MCF 10A (cell line): ENCODE data around the gene TFAP2B. TPM values are rescaled to one million over a fixed set of nuclear protein-coding genes. Genes with fewer than 3 reads are reported as not detected.

Experiments used
- BruUV-seq: library from RNA; stranded (reverse); fragments of 400-500 nt; replicated peaks from 2 replicates; lab custom pipeline; 2021; lab: Mats Ljungman, UMichigan
- CTCF ChIA-PET: fragments of 300-600 bp; sonication (Branson Sonifier 250); formaldehyde crosslinking; extraction: SDS; loops from one replicate; lab custom pipeline; 2021; ENCODE audit warnings: antibody characterized with exemption, inconsistent platforms; lab: Yijun Ruan, JAX
- POLR2A ChIA-PET: fragments of 300-600, 350-650 bp; sonication (Branson Sonifier 250); formaldehyde crosslinking; extraction: SDS; loops from one replicate; lab custom pipeline; 2020; ENCODE audit warnings: antibody characterized with exemption, inconsistent platforms; lab: Yijun Ruan, JAX
- DNase-seq: peaks from one replicate; pipeline ENCODE4 v3.0.0-alpha.2; 2018; ENCODE audit not compliant: unreplicated experiment
- H3K27ac Mint-ChIP-seq: one replicate; pipeline ENCODE4 v1.8.0; 2022; ENCODE audit warnings: mild to moderate bottlenecking, low read depth, mixed read lengths; ENCODE audit not compliant: unreplicated experiment
- H3K27me3 Mint-ChIP-seq: one replicate; pipeline ENCODE4 v1.8.0; 2022; ENCODE audit warnings: mixed read lengths; ENCODE audit not compliant: insufficient read depth, unreplicated experiment
- H3K36me3 Mint-ChIP-seq: one replicate; pipeline ENCODE4 v1.8.0; 2022; ENCODE audit warnings: mild to moderate bottlenecking, moderate library complexity, mixed read lengths; ENCODE audit not compliant: insufficient read depth, unreplicated experiment
- H3K4me1 Mint-ChIP-seq: one replicate; pipeline ENCODE4 v1.8.0; 2022; ENCODE audit warnings: mixed read lengths; ENCODE audit not compliant: insufficient read depth, unreplicated experiment
- H3K4me3 Mint-ChIP-seq: one replicate; pipeline ENCODE4 v1.8.0; 2022; ENCODE audit warnings: mild to moderate bottlenecking, moderate library complexity, mixed read lengths; ENCODE audit not compliant: unreplicated experiment
- H3K9me3 Mint-ChIP-seq: one replicate; pipeline ENCODE4 v1.8.0; 2022; ENCODE audit warnings: mixed read lengths; ENCODE audit not compliant: unreplicated experiment
- intact Hi-C: fragments of 100-400 bp; cut with micrococcal nuclease; formaldehyde crosslinking; loops from 2 replicates; pipeline ENCODE4 v1.14.1; 2022
- total RNA-seq: library from RNA; stranded (reverse); gene quantifications from 2 replicates; pipeline ENCODE4 v1.2.3, GENCODE V29; 2022
- TF ChIP-seq, protein P1 (sequence below): fragments of 200-600 bp; IDR thresholded peaks from one replicate; pipeline ENCODE4 v1.8.0; 2022; ENCODE audit warnings: antibody characterized with exemption, mild to moderate bottlenecking; ENCODE audit not compliant: unreplicated experiment

The TFAP2B gene
- total RNA-seq, 1 experiment from 2014 or later = not detected

DNA sequence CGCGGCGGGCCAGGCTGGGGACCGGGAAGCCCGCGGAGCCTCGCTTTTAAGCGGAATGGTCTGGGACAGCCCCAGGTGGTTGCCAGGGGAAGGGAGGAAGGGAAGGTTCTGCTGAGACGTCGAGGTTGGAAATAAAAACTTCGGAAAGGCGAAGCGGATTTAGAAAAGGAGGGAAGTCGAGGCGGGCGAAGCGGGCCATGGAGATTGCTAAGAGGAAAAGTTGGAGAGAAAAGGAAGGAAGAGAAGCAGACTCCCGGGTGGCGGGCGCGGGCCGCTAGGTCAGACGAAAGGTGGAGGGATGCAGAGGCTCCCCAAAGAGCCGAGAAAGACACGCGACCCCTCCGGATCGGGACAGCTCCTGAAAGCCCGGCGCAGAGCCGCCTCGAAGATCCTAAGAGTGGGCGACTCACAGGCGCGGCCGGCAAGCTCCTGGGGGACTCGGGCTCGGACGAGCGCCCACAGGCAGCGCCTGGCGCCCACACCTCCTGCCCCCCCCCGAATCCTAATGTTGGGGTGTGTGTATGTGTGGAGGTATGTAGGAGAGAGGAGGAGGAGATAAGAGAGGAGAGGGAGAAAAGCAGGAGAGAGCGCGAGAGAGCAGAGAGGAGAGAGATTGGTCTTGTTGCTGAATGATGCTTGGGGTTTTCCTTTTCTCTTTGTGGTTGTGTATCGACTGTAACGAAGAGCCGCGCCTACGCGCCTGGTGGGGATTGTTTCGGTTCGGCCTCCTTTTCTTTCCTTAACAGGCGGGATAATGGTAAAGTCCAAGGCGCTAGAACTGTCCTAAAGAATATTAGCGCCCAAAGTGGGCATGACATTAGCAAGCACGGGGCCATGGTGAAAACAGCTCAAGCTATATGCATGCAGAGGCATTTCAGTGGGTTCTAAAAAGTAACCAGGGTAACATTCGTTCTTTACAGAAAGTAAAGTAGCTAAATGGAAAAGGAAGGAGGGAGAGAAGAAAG, 1.5 kb downstream of the TFAP2B start:
- ChIA-PET POLR2A (no interaction called here), CTCF (interaction anchor here (0.5 to 2.5 kb wide), 5 partner anchors 24 to 722 kb away, joined by 3 to 10 read pairs (median 4); no protein-coding TSS in a partner anchor)
- Mint-ChIP-seq H3K27me3 (peaks cover 88% of the 10 kb centered on the region), H3K9me3 (no peaks in the 10 kb centered on the region), H3K4me3 (peak overlapping the region; percentile 45), H3K36me3 (peaks cover 7% of the 10 kb centered on the region), H3K4me1 (peaks cover 26% of the 10 kb centered on the region), H3K27ac (peak overlapping the region; percentile 5)
- BruUV-seq = no TSS peak
- DNase-seq = no peak
- intact Hi-C loops = loop anchor here (5.0 kb wide), 1 partner anchor 1022 kb away; no protein-coding TSS in a partner anchor
- TF ChIP-seq, protein P1, sequence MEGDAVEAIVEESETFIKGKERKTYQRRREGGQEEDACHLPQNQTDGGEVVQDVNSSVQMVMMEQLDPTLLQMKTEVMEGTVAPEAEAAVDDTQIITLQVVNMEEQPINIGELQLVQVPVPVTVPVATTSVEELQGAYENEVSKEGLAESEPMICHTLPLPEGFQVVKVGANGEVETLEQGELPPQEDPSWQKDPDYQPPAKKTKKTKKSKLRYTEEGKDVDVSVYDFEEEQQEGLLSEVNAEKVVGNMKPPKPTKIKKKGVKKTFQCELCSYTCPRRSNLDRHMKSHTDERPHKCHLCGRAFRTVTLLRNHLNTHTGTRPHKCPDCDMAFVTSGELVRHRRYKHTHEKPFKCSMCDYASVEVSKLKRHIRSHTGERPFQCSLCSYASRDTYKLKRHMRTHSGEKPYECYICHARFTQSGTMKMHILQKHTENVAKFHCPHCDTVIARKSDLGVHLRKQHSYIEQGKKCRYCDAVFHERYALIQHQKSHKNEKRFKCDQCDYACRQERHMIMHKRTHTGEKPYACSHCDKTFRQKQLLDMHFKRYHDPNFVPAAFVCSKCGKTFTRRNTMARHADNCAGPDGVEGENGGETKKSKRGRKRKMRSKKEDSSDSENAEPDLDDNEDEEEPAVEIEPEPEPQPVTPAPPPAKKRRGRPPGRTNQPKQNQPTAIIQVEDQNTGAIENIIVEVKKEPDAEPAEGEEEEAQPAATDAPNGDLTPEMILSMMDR = no peak

DNA sequence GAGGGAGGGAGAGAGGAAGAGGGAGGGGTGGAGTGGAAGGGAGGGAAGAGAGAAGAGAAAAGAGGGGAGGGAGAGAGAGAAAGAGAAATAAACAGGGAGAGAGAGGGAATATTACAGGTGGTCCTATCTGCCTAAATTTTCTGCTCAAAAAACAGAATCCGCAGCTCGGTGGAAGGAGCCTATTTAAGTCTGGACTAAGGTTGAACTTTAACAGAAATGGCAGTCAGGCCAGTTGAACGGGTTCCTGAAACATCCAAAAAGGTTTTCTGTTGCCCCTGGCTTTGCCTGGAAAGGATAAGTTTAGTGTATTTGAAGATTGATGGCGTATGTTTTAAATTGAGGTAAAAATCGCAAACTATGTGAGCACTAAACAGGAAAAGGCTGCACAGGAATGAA, 2.2 kb downstream of the TFAP2B start:
- DNase-seq = no peak
- POLR2A ChIA-PET = no interaction called here
- Mint-ChIP-seq H3K27me3 (peaks cover 95% of the 10 kb centered on the region), H3K4me3 (peak overlapping the region; percentile 45), H3K27ac (no peak overlapping the region), H3K4me1 (peaks cover 26% of the 10 kb centered on the region), H3K9me3 (no peaks in the 10 kb centered on the region), H3K36me3 (peaks cover 7% of the 10 kb centered on the region)
- no TSS peak for BruUV-seq
- CTCF ChIA-PET = interaction anchor here (0.5 to 1.2 kb wide), 7 partner anchors 23 to 721 kb away, joined by 3 to 6 read pairs (median 3); no protein-coding TSS in a partner anchor
- intact Hi-C loops = no loop called here
- TF ChIP-seq, protein P1 = no peak

DNA sequence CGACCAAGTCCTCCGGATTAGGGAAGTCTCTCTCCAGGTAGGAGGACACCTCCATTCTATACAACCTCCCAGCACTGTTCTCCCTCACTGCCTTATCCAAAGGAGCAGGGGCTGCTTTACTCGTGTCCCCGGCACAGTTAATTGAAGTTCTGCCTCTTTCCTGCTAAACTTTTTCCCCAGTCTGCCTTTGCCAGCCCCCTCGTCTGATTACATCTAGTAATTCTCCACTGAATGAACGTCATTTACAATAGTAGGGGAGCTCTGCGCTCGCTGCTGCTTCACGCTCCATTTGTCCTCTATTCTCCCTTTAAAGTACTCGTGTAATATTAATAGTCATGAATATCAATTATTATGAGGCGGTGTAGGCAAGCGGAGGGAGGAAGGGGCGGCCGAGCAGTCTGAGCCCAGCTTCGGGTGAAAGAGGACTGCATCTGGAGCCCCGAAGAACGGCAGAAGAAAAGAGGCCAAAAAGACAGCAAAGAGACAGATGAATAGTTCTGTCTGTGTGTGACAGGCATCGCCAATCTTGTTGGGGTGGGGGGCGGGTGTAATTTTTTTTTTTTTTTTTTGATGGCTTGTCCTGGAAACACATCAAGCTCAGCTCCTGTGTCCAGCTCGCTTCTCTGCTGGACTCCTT, 2.9 kb downstream of the TFAP2B start:
- no peak overlapping the region for H3K4me3 Mint-ChIP-seq
- no peak overlapping the region for H3K27ac Mint-ChIP-seq
- H3K9me3 Mint-ChIP-seq = no peaks in the 10 kb centered on the region
- no TSS peak for BruUV-seq
- H3K27me3 Mint-ChIP-seq = peaks cover 100% of the 10 kb centered on the region
- no peak for DNase-seq
- CTCF ChIA-PET = interaction anchor here (0.5 to 1.2 kb wide), 4 partner anchors 529 to 720 kb away, joined by 3 to 5 read pairs (median 4); no protein-coding TSS in a partner anchor
- intact Hi-C loops = no loop called here
- peaks cover 26% of the 10 kb centered on the region for H3K4me1 Mint-ChIP-seq
- TF ChIP-seq, protein P1 = no peak
- POLR2A ChIA-PET = interaction anchor here (0.7 kb wide), 1 partner anchor 1138 kb away, joined by 3 read pairs; no protein-coding TSS in a partner anchor
- H3K36me3 Mint-ChIP-seq = peaks cover 7% of the 10 kb centered on the region
